PC-9 (cell line): ENCODE measurements around the gene C17orf100. TPM values are rescaled to one million over a fixed set of nuclear protein-coding genes. Genes with fewer than 3 reads are reported as not detected.

ENCODE experiments used
- BruUV-seq: library from RNA; stranded (reverse); fragments of 400-500 nt; replicated peaks from 2 replicates; lab custom pipeline; 2021; lab: Mats Ljungman, UMichigan
- CTCF ChIA-PET: fragments of 300-600 bp; sonication (Branson Sonifier 250); formaldehyde crosslinking; loops from one replicate; lab custom pipeline; 2022; ENCODE audit warnings: antibody characterized with exemption; lab: Charles Lee
- POLR2A ChIA-PET: fragments of 300-600 bp; sonication (Branson Sonifier 250); formaldehyde crosslinking; loops from one replicate; lab custom pipeline; 2022; ENCODE audit warnings: antibody characterized with exemption; ENCODE audit not compliant: unreplicated experiment; lab: Charles Lee
- DNase-seq, 2 experiments: peaks; one replicate each; pipeline versions ENCODE4 v3.0.0 to v3.0.0-alpha.2; 2015 to 2022; ENCODE audit warnings: mixed read lengths in 1 of 2
- H2AFZ ChIP-seq: fragments of 200-600 bp; sonication (generic); 2 replicates; pipeline ENCODE4 v1.8.1; 2017; ENCODE audit warnings: antibody characterized with exemption
- H3F3A ChIP-seq: fragments of 200-600 bp; sonication (generic); 2 replicates; pipeline ENCODE4 v1.8.1; 2017; ENCODE audit warnings: antibody characterized with exemption, mild to moderate bottlenecking, low read depth; ENCODE audit not compliant: insufficient read depth
- H3K27ac ChIP-seq: fragments of 200-600 bp; sonication (generic); 2 replicates; pipeline ENCODE4 v1.6.1; 2016; ENCODE audit warnings: mixed run types
- H3K27me3 ChIP-seq: fragments of 200-600 bp; sonication (generic); 2 replicates; pipeline ENCODE4 v1.6.1; 2016; ENCODE audit warnings: low read depth, mixed run types; ENCODE audit not compliant: insufficient read depth
- H3K36me3 ChIP-seq: fragments of 200-600 bp; sonication (generic); 2 replicates; pipeline ENCODE4 v1.6.1; 2016; ENCODE audit warnings: low read depth, mixed run types
- H3K4me1 ChIP-seq: fragments of 200-600 bp; sonication (generic); replicated peaks from 2 replicates; pipeline ENCODE4 v1.6.1; 2016; ENCODE audit warnings: mixed run types; ENCODE audit not compliant: insufficient read depth
- H3K4me2 ChIP-seq: fragments of 200-600 bp; sonication (generic); 2 replicates; pipeline ENCODE4 v1.6.1; 2017; ENCODE audit warnings: mixed run types
- H3K4me3 ChIP-seq: fragments of 200-600 bp; sonication (generic); 2 replicates; pipeline ENCODE4 v1.6.1; 2016; ENCODE audit warnings: mixed run types
- H3K79me2 ChIP-seq: fragments of 200-600 bp; sonication (generic); 2 replicates; pipeline ENCODE4 v1.6.1; 2017; ENCODE audit warnings: low read depth, mixed run types
- H3K9me2 ChIP-seq: fragments of 200-600 bp; sonication (generic); 2 replicates; pipeline ENCODE4 v1.8.1; 2017; ENCODE audit warnings: mild to moderate bottlenecking; ENCODE audit not compliant: insufficient read depth
- H3K9me3 ChIP-seq: fragments of 200-600 bp; sonication (generic); 2 replicates; pipeline ENCODE4 v1.8.1; 2016; ENCODE audit warnings: low read depth; ENCODE audit not compliant: insufficient read depth
- H4K20me1 ChIP-seq: fragments of 200-600 bp; sonication (generic); 2 replicates; pipeline ENCODE4 v1.8.1; 2017; ENCODE audit not compliant: insufficient read depth
- EZH2 ChIP-seq: fragments of 200-600 bp; sonication (generic); IDR thresholded peaks from 2 replicates; pipeline ENCODE4 v1.8.0; 2017; ENCODE audit warnings: antibody characterized with exemption, low read depth
- intact Hi-C: fragments of 100-400 bp; cut with micrococcal nuclease; formaldehyde crosslinking; loops from one replicate; pipeline ENCODE4 v1.10.0; 2022; ENCODE audit not compliant: unreplicated experiment
- total RNA-seq: library from RNA; stranded (reverse); gene quantifications from 2 replicates; pipeline ENCODE4 v1.2.3, GENCODE V29; 2021
- TF ChIP-seq, protein P1 (sequence below): fragments of 200-600 bp; sonication (generic); conservative IDR thresholded peaks from 2 replicates; pipeline ENCODE4 v1.6.1; 2017; ENCODE audit warnings: mixed run types, antibody characterized with exemption, mild to moderate bottlenecking, moderate library complexity

C17orf100 gene
- total RNA-seq, 1 experiment from 2014 or later, result 4.4 TPM

DNA sequence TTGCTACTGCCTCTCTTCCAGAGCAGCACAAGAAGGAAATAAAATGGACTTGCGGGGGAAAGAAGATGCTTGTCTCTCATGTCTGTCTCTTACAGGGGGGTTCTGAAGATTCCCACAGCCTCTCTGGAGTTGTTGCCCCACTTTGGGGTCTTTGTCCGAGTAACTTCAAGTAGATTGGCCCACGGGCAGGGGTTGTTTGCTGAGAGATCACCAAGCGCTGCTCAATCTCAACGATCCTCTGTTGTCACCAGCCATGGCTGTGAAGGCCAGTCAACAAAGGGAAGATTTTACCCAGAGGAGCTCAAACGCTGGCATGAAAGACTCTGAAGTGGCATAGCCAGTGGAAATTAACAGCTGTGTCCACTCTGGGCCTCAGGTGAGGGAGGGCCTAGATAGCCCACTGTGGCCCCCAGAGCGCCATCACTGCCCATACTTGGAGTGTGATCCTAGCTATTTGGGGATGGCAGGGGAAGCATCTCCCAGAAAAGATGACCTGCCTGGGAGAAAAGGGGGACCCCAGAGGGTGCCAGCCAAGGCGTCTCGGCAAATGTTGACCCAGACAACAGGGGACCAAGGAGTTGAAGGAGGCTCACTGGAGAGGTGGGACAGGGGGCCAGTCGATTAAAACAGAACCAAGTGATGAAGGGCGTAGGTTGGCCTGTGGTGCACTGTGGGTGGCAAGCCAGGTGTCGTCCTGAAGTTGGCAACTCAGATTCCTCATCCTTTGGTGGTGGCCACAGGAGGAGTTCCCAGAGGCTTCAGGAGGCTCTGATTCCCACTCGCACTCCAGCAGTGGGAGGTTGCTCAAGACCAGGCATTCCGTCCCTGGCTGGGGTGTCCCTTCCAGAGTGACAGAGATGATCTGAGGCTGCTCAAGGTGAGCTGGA is 33.6 kb downstream of the C17orf100 start:
- H3K27me3 ChIP-seq, result no peaks in the 10 kb centered on the region
- no peaks in the 10 kb centered on the region for H3K79me2 ChIP-seq
- no peaks in the 10 kb centered on the region for H3K4me1 ChIP-seq
- H3K27ac ChIP-seq, result no peak overlapping the region
- intact Hi-C loops, result no loop called here
- no peaks in the 10 kb centered on the region for H3K36me3 ChIP-seq
- H3K4me3 ChIP-seq, result no peak overlapping the region
- peak in 1 of 2 experiments; percentile 21 for DNase-seq
- BruUV-seq, result no TSS peak
- no peaks in the 10 kb centered on the region for H3K9me3 ChIP-seq
- no peaks in the 10 kb centered on the region for H3F3A ChIP-seq
- H2AFZ ChIP-seq, result no peak overlapping the region
- ChIA-PET POLR2A (no interaction called here), CTCF (no interaction called here)
- TF ChIP-seq, protein P1, sequence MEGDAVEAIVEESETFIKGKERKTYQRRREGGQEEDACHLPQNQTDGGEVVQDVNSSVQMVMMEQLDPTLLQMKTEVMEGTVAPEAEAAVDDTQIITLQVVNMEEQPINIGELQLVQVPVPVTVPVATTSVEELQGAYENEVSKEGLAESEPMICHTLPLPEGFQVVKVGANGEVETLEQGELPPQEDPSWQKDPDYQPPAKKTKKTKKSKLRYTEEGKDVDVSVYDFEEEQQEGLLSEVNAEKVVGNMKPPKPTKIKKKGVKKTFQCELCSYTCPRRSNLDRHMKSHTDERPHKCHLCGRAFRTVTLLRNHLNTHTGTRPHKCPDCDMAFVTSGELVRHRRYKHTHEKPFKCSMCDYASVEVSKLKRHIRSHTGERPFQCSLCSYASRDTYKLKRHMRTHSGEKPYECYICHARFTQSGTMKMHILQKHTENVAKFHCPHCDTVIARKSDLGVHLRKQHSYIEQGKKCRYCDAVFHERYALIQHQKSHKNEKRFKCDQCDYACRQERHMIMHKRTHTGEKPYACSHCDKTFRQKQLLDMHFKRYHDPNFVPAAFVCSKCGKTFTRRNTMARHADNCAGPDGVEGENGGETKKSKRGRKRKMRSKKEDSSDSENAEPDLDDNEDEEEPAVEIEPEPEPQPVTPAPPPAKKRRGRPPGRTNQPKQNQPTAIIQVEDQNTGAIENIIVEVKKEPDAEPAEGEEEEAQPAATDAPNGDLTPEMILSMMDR, result no peak
- TF ChIP-seq EZH2, result no peak
- H3K4me2 ChIP-seq, result no peak overlapping the region
- no peaks in the 10 kb centered on the region for H4K20me1 ChIP-seq
- no peaks in the 10 kb centered on the region for H3K9me2 ChIP-seq

DNA sequence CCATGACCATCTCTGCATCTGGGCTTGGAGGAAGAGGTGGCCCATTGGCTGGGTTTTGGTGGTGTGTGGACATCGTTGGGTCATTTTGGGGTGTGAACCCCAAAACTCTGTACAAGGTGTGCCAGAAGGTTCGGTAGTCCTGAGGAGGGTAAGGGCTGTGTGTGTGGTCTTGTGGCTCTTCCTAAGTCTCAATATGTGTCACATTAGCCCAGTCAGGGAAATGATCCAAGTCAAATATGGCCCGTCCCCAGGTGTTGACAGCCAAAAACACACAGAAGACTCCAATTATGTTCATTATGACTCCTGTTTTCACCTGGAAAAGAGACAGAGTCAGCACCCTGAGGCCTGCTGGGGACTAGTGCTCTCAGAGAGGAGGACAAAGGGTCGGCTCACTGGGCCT is 34.5 kb downstream of the C17orf100 start:
- peak in 1 of 2 experiments; percentile 5 for DNase-seq
- H2AFZ ChIP-seq, result no peak overlapping the region

DNA sequence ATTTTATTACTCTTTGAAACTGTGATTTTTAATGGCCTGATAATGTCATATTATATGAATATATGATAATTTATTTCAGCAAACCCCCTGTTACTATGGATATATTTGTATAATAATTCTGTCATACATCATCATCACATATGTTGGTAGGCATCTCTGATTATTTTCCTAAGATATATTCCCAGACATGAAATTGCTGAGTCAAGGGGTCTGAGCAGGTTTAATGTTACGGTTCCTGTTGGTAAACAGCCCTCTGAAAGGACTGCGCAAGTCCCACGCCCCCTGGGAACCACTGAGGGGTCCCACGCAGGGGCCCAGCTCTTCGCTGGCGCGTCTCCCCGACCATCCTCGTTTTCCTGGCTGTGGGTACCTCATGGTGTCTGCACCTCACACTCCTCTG is 37.4 kb downstream of the C17orf100 start:
- DNase-seq, result no peak
- no peak overlapping the region for H3K27ac ChIP-seq
- no peak overlapping the region for H3K4me3 ChIP-seq
- TF ChIP-seq EZH2, result no peak
- 0 out of 2 replicates have a peak, but pooled peaks cover 5% of the 10 kb centered on the region for H3K27me3 ChIP-seq
- H3K36me3 ChIP-seq, result no peaks in the 10 kb centered on the region
- ChIA-PET CTCF (interaction anchor here (0.6 kb wide), 1 partner anchor 17 kb away, joined by 3 read pairs; no protein-coding TSS in a partner anchor), POLR2A (no interaction called here)
- H4K20me1 ChIP-seq, result no peaks in the 10 kb centered on the region
- H3K79me2 ChIP-seq, result no peaks in the 10 kb centered on the region
- intact Hi-C loops, result no loop called here
- no peaks in the 10 kb centered on the region for H3F3A ChIP-seq
- no peaks in the 10 kb centered on the region for H3K4me1 ChIP-seq
- no peaks in the 10 kb centered on the region for H3K9me3 ChIP-seq
- no peak overlapping the region for H2AFZ ChIP-seq
- H3K9me2 ChIP-seq, result no peaks in the 10 kb centered on the region
- H3K4me2 ChIP-seq, result no peak overlapping the region
- no TSS peak for BruUV-seq

More for the DNA sequence above, 34.5 kb downstream of the C17orf100 start:
- Histone ChIP-seq H3K9me2 (no peaks in the 10 kb centered on the region), H3K27me3 (no peaks in the 10 kb centered on the region), H3K4me1 (no peaks in the 10 kb centered on the region), H4K20me1 (no peaks in the 10 kb centered on the region), H3K9me3 (no peaks in the 10 kb centered on the region), H3K27ac (no peak overlapping the region), H3K36me3 (no peaks in the 10 kb centered on the region), H3F3A (no peaks in the 10 kb centered on the region), H3K79me2 (no peaks in the 10 kb centered on the region), H3K4me3 (no peak overlapping the region), H3K4me2 (no peak overlapping the region)
- intact Hi-C loops, result no loop called here
- TF ChIP-seq, protein P1, result no peak
- no peak for TF ChIP-seq EZH2
- BruUV-seq, result no TSS peak
- ChIA-PET POLR2A (no interaction called here), CTCF (no interaction called here)
